Liver (tissue), 3 donors: ENCODE data around the gene B4GALNT3.

ENCODE experiments used
- FOXA1 ChIP-seq: IDR thresholded peaks from 2 replicates; pipeline ENCODE4 v1.6.1; 2016; ENCODE audit warnings: antibody characterized with exemption
- HNF4G ChIP-seq: IDR thresholded peaks from 2 replicates; pipeline ENCODE4 v1.6.1; 2016; ENCODE audit warnings: antibody characterized with exemption
- RAD21 ChIP-seq, 2 donors: IDR thresholded peaks; 2 replicates each; pipeline ENCODE4 v1.6.1; 2016; ENCODE audit warnings: antibody characterized with exemption in 2 of 2, mild to moderate bottlenecking in 2 of 2
- YY1 ChIP-seq: IDR thresholded peaks from 2 replicates; pipeline ENCODE4 v1.6.1; 2016; ENCODE audit warnings: antibody characterized with exemption, mild to moderate bottlenecking
- TF ChIP-seq, protein P1 (sequence below): fragments of 150-350 bp; IDR thresholded peaks from 2 replicates; pipeline ENCODE4 v1.5.1; 2017; ENCODE audit warnings: improper control_type of control experiment, low read depth, low read length; ENCODE audit not compliant: missing input control
- TF ChIP-seq, protein P2 (sequence below): IDR thresholded peaks from 2 replicates; pipeline ENCODE4 v1.6.1; 2016; ENCODE audit warnings: antibody characterized with exemption
- TF ChIP-seq, protein P3 (sequence below): IDR thresholded peaks from 2 replicates; pipeline ENCODE4 v1.6.1; 2016; ENCODE audit warnings: antibody characterized with exemption
- TF ChIP-seq, protein P4 (sequence below): IDR thresholded peaks from 2 replicates; pipeline ENCODE4 v1.6.1; 2016; ENCODE audit warnings: antibody characterized with exemption
- donor health status: healthy.
- donor health status: healthy.

DNA sequence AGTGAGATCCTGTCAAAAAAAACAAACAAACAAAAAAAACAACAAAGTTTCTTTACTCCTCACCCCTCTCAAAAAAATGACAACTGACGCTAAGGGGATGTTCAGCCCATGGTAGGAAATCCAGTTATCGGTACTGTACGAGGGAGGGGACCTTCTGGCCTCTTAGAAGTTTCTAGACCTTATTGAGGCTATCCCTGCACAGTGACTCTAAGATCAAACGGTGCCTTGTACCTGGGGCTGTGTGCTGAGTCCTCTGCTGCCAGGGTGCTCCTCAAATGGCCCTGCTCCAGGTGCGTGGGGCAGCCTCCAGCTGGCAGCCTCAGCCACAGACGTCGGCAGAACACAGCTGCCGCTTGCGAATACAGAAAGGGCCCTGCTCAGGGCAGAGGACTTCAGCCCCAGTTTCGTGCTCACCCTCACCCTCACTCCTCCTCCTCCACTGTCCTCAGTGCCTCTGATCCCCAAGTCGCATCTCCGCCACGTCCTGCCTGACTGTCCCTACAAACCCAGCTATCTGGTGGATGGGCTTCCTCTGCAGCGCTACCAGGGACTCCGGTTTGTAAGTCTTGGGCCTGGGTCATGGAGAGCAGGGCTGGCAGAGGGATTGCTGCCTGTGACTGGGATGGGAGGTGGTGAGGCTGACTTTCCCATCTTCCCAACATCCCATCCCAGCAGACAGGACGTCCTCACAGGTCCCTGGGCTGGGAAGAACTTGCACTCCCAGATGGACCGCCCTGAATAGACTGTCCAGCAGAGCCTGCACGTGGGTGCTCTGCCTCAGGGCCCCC is 90.9 kb downstream of the B4GALNT3 start:
- TF ChIP-seq, protein P1, sequence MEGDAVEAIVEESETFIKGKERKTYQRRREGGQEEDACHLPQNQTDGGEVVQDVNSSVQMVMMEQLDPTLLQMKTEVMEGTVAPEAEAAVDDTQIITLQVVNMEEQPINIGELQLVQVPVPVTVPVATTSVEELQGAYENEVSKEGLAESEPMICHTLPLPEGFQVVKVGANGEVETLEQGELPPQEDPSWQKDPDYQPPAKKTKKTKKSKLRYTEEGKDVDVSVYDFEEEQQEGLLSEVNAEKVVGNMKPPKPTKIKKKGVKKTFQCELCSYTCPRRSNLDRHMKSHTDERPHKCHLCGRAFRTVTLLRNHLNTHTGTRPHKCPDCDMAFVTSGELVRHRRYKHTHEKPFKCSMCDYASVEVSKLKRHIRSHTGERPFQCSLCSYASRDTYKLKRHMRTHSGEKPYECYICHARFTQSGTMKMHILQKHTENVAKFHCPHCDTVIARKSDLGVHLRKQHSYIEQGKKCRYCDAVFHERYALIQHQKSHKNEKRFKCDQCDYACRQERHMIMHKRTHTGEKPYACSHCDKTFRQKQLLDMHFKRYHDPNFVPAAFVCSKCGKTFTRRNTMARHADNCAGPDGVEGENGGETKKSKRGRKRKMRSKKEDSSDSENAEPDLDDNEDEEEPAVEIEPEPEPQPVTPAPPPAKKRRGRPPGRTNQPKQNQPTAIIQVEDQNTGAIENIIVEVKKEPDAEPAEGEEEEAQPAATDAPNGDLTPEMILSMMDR, result no peak
- TF ChIP-seq HNF4G (no peak), RAD21 (IDR thresholded peaks at IDR 0.05) (no peak), YY1 (no peak), FOXA1 (no peak)
- TF ChIP-seq, protein P2, sequence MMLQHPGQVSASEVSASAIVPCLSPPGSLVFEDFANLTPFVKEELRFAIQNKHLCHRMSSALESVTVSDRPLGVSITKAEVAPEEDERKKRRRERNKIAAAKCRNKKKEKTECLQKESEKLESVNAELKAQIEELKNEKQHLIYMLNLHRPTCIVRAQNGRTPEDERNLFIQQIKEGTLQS, result no peak
- TF ChIP-seq, protein P3, sequence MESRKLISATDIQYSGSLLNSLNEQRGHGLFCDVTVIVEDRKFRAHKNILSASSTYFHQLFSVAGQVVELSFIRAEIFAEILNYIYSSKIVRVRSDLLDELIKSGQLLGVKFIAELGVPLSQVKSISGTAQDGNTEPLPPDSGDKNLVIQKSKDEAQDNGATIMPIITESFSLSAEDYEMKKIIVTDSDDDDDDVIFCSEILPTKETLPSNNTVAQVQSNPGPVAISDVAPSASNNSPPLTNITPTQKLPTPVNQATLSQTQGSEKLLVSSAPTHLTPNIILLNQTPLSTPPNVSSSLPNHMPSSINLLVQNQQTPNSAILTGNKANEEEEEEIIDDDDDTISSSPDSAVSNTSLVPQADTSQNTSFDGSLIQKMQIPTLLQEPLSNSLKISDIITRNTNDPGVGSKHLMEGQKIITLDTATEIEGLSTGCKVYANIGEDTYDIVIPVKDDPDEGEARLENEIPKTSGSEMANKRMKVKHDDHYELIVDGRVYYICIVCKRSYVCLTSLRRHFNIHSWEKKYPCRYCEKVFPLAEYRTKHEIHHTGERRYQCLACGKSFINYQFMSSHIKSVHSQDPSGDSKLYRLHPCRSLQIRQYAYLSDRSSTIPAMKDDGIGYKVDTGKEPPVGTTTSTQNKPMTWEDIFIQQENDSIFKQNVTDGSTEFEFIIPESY, result no peak
- TF ChIP-seq, protein P4, sequence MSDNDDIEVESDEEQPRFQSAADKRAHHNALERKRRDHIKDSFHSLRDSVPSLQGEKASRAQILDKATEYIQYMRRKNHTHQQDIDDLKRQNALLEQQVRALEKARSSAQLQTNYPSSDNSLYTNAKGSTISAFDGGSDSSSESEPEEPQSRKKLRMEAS, result no peak
